IMR-90 (cell line): ENCODE results near the gene DYNAP.

ENCODE experiments used
- CEBPB ChIP-seq: IDR thresholded peaks from 2 replicates; pipeline ENCODE4 v1.6.1; 2012; ENCODE audit warnings: low read depth, low read length, improper control_type of control experiment
- CTCF ChIP-seq: conservative IDR thresholded peaks from 2 replicates; pipeline ENCODE4 v1.5.1; 2012; ENCODE audit warnings: mild to moderate bottlenecking, low read depth, low read length, improper control_type of control experiment
- NFE2L2 ChIP-seq: fragments of 150-350 bp; IDR thresholded peaks from 2 replicates; pipeline ENCODE4 v1.6.1; 2016; ENCODE audit warnings: low read depth, mild to moderate bottlenecking, low read length
- POLR2A ChIP-seq: IDR thresholded peaks from 2 replicates; pipeline ENCODE4 v1.6.1; 2012; ENCODE audit warnings: mild to moderate bottlenecking, low read depth, low read length
- RAD21 ChIP-seq: IDR thresholded peaks from 2 replicates; pipeline ENCODE4 v1.6.1; 2012; ENCODE audit warnings: low read length, improper control_type of control experiment
- USF2 ChIP-seq: fragments of 150-350 bp; IDR thresholded peaks from 2 replicates; pipeline ENCODE4 v1.6.1; 2017; ENCODE audit warnings: mild to moderate bottlenecking, antibody characterized with exemption, low read length, low read depth

DNA sequence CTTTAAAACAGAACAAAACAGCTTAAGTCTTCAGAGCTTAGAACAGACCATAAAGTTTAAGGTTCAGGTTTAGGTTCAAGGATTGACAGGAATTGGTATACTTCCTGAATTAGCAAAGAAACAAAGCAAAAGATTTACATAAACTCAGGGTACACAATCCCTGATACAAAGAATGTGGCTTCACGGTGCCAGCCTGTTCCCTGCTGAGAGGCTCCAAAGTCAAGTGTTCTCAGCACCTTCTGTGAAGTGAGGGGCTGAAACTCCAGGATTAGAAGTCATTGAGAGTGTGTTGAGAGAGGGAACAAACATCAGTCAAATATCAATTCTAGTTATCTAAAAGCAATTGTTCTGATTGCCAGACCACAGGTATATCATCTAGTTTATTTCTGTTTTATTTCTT lies 35.7 kb downstream of the DYNAP start:
- no peak for TF ChIP-seq RAD21
- TF ChIP-seq CTCF, result no peak
- no peak for TF ChIP-seq CEBPB
- no peak for TF ChIP-seq POLR2A
- no peak for TF ChIP-seq USF2
- no peak for TF ChIP-seq NFE2L2
